SJSA1 (cell line): ENCODE results near the gene SAG. TPM values are rescaled to one million over a fixed set of nuclear protein-coding genes. Genes with fewer than 3 reads are reported as not detected.

ENCODE experiments used
- DNase-seq, 2 experiments: peaks; one replicate each; pipeline ENCODE4 v3.0.0-alpha.2; 2015 to 2020; ENCODE audit warnings: low spot score in 2 of 2, low read depth in 1 of 2
- H3K27ac ChIP-seq: fragments of 250-450 bp; sonication (Bioruptor Pico); 2 replicates; pipeline ENCODE4 v1.5.1; 2020; ENCODE audit warnings: mild to moderate bottlenecking, moderate library complexity
- H3K27me3 ChIP-seq: fragments of 250-450 bp; sonication (Bioruptor Pico); replicated peaks from 2 replicates; pipeline ENCODE4 v1.5.1; 2020; ENCODE audit warnings: mild to moderate bottlenecking, moderate library complexity
- H3K36me3 ChIP-seq: fragments of 250-450 bp; sonication (Bioruptor Pico); 2 replicates; pipeline ENCODE4 v1.5.1; 2020; ENCODE audit warnings: mild to moderate bottlenecking
- H3K4me1 ChIP-seq: fragments of 250-450 bp; sonication (Bioruptor Pico); replicated peaks from 2 replicates; pipeline ENCODE4 v1.6.1; 2021; ENCODE audit warnings: mild to moderate bottlenecking
- H3K4me3 ChIP-seq: fragments of 250-450 bp; sonication (Bioruptor Pico); 2 replicates; pipeline ENCODE4 v1.5.1; 2020; ENCODE audit warnings: mild to moderate bottlenecking
- H3K9me3 ChIP-seq: fragments of 250-450 bp; sonication (Bioruptor Pico); replicated peaks from 2 replicates; pipeline ENCODE4 v1.5.1; 2020; ENCODE audit warnings: mild to moderate bottlenecking
- total RNA-seq: library from RNA; depleted of rRNA; stranded (reverse); fragments of >200 nt; shearing (Covaris generic); gene quantifications from 2 replicates; pipeline ENCODE4 v1.2.3, GENCODE V29; 2014; rRNA removed

The SAG gene
- total RNA-seq: not detected in 2 replicates

DNA sequence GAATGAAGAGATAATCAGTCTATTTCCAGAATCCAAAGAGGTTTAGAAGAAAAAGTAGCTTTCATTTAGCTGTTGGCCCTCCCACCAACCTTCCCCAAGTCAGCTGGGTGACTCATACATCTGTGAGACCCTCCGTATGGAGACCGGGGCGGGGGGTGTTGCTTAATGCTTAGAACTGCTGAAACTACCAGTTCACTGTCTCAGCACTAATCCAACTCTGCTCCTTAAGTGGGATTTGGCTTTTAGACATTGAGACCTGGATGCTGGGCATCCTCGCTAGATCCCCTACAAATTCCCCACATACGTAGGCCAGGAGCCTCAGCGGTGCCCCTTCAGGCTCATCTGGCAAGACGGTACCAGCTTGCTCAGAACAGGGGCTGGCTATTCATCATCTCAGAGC is at the start of gene SAG:
Gene SAG, plus strand, starts transcription at position 252 of the 400 bp plus-strand sequence. CDS start 1,374 bp downstream, outside the sequence.
- DNase-seq: no peak
- no peaks in the 10 kb centered on the region for H3K36me3 ChIP-seq
- H3K4me3 ChIP-seq: no peak within 1 kb of the TSS
- no peaks in the 10 kb centered on the region for H3K9me3 ChIP-seq
- no peaks in the 10 kb centered on the region for H3K27me3 ChIP-seq
- no peak within 1 kb of the TSS for H3K27ac ChIP-seq
- no peaks in the 10 kb centered on the region for H3K4me1 ChIP-seq

DNA sequence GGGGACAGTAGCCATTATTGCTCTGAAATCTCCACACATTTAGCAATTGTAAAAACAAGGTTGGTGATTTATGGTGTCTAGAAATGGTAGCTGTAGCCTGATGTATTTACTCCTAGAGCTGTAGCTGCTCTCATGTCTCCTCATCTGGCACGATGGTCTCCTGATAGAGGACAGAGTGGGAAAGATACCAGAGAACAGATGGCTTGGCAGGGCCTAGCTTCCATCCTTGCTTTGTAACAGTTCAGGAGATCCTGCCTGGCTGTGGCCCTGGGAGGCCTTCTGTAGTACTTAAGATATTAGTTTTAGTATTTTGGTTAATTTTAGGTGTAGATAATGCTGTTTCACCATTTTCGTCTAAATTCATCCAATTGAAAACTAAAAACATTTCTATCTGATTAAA is 49.4 kb upstream of the SAG start:
- Histone ChIP-seq H3K36me3 (peaks cover 95% of the 10 kb centered on the region), H3K27me3 (no peaks in the 10 kb centered on the region), H3K4me1 (peaks cover 30% of the 10 kb centered on the region), H3K9me3 (no peaks in the 10 kb centered on the region), H3K4me3 (no peak overlapping the region), H3K27ac (no peak overlapping the region)
- DNase-seq: no peak

DNA sequence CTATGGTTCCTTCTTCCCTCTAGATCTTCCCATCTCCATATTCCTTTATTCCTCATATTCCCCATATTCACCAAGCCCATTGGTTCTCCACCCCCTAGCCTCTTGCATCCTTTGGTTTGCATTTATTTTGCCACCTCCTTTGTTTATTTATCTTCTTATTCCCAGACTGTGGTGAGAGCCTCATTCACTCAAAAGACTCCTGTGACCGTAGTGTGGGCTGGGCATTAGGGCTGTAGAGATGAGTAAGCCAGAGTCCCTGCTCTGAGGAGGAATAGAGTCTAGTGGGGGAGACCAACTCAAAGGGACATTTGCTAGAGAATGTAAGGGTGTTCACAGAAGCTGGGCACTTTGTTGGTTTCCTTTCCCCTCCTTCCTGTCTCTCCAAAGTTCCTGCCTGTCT is 47.9 kb upstream of the SAG start:
- H3K36me3 ChIP-seq: peaks cover 97% of the 10 kb centered on the region
- H3K4me3 ChIP-seq: no peak overlapping the region
- peaks cover 21% of the 10 kb centered on the region for H3K4me1 ChIP-seq
- H3K27me3 ChIP-seq: no peaks in the 10 kb centered on the region
- DNase-seq: peak; percentile 80 to 82
- H3K9me3 ChIP-seq: no peaks in the 10 kb centered on the region
- H3K27ac ChIP-seq: peak overlapping the region; percentile 22

DNA sequence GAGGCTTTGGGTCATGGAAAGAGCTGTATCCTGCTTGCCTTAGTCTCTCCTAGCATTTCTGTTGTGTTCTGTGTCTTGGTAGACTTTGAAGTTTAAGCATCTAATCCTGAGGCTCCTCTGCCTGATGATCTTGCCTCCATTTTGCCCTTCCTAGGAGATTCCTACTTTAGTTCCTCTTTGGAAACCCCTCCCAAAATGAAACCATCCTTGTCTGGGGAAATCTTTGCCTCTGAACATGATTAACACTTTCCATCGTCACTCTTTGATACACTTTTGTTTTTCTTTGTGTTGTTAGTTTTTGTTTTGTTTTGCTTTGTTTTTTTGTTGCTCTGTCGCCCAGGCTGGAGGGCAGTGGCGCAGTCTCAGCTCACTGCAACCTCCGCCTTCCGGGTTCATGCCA is 47.0 kb upstream of the SAG start:
- no peak for DNase-seq
- peaks cover 98% of the 10 kb centered on the region for H3K36me3 ChIP-seq
- peaks cover 21% of the 10 kb centered on the region for H3K4me1 ChIP-seq
- no peak overlapping the region for H3K27ac ChIP-seq
- no peaks in the 10 kb centered on the region for H3K27me3 ChIP-seq
- H3K9me3 ChIP-seq: no peaks in the 10 kb centered on the region
- no peak overlapping the region for H3K4me3 ChIP-seq

DNA sequence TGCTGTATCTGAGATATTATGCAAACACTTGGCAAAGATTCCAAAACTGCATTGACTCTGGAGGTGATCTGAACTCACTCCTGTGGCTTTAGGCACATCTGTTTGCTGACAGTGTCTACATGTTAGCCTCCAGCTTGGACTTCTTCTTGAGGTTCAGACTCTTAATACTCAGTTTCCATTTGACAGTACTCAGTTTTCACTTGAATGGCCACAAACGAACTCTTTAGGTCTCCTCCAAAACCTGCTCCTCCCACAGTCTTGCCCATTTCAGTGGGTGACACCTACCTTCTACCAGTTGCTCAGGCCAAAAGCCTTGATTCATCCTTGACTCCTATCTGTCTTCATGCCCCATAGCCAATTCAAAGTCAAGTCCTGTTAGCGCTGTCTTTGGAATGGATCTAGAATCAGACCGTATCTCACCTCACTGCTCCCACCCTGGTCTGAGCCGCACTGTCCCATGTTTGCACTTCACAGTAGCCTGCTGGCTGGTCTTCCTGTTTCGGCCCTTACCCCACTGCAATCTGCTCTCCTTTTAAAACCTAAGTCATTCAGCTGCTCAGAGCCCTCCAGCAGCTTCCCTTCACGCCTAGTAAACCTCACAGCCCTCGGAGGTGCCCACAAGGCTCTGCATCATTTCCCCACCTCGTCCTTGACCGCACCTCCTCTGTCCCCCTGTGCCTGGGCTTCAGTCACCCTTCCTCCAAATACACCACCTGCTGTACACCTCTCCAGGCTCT is 45.6 kb upstream of the SAG start:
- no peak for DNase-seq
- Histone ChIP-seq H3K9me3 (no peaks in the 10 kb centered on the region), H3K4me1 (peaks cover 21% of the 10 kb centered on the region), H3K27me3 (0 out of 2 replicates have a peak, but pooled peaks cover 2% of the 10 kb centered on the region), H3K27ac (no peak overlapping the region), H3K36me3 (peaks cover 98% of the 10 kb centered on the region), H3K4me3 (no peak overlapping the region)

DNA sequence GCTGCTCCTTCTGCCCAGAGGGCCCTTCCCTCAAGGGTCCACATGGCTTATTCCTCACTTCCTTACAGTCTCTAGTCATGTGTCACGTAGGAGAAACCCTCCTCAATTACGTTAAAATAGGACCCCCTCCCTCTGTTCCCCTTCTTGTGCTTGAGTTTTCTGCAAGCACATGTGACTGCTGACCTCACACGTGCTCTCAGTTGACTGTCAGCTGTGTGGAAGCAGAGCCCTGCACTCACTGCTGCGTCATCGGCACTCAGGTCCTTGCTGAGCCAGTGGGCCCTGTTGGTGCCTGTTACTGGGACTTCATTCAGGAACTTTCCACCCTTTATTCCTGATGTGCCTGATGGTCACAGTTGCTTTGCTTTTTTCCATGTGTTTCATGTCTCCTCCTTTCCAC is 45.1 kb upstream of the SAG start:
- H3K36me3 ChIP-seq: peaks cover 98% of the 10 kb centered on the region

DNA sequence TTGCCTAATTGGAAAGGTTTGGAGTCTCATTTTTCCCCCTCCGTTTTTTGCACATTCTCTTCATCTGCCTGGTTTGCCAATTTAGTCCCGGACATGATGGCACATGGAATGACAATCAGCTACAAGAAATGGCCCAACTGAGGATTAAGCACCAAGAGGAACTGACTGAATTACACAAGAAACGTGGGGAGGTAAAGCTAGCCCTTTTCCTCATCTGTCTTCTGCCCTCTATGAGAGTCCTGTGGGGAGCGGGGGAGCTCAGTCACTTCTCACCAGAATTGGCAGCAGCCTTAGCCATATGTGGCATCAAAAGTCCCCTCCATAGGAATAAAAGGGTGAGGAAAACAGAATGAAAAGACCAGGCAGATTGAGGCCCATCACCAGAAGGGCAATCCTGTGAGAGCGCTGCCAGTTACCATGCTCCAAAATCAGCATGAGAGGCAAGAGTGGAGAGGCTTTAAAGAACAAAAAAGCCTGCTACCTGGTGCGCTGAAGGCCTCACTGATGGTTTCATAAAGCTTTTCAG is 44.5 kb upstream of the SAG start:
- Histone ChIP-seq H3K4me1 (peaks cover 21% of the 10 kb centered on the region), H3K4me3 (no peak overlapping the region), H3K27me3 (0 out of 2 replicates have a peak, but pooled peaks cover 2% of the 10 kb centered on the region), H3K36me3 (peaks cover 100% of the 10 kb centered on the region), H3K27ac (no peak overlapping the region), H3K9me3 (no peaks in the 10 kb centered on the region)
- DNase-seq: no peak

More for the DNA sequence above, 45.1 kb upstream of the SAG start:
- Histone ChIP-seq H3K27me3 (0 out of 2 replicates have a peak, but pooled peaks cover 2% of the 10 kb centered on the region), H3K4me1 (peaks cover 21% of the 10 kb centered on the region), H3K27ac (no peak overlapping the region), H3K9me3 (no peaks in the 10 kb centered on the region), H3K4me3 (no peak overlapping the region)
- DNase-seq: no peak

DNA sequence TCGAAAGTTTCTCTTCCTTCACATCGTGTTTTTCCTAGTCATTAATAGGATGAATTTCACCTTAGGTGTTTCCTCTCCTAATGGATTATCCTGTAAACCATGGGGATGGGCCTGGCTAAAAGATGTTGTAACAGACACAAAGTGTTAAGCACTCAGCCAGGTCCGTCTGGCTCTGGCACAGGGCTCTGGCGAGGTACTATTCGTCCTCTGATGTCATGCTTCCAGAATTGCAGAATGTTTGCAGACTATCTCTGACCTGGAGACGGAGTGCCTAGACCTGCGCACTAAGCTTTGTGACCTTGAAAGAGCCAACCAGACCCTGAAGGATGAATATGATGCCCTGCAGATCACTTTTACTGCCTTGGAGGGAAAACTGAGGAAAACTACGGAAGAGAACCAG is 42.9 kb upstream of the SAG start:
- Histone ChIP-seq H3K9me3 (no peaks in the 10 kb centered on the region), H3K27me3 (0 out of 2 replicates have a peak, but pooled peaks cover 2% of the 10 kb centered on the region), H3K4me1 (peaks cover 8% of the 10 kb centered on the region), H3K36me3 (peaks cover 100% of the 10 kb centered on the region), H3K27ac (no peak overlapping the region), H3K4me3 (no peak overlapping the region)
- no peak for DNase-seq

DNA sequence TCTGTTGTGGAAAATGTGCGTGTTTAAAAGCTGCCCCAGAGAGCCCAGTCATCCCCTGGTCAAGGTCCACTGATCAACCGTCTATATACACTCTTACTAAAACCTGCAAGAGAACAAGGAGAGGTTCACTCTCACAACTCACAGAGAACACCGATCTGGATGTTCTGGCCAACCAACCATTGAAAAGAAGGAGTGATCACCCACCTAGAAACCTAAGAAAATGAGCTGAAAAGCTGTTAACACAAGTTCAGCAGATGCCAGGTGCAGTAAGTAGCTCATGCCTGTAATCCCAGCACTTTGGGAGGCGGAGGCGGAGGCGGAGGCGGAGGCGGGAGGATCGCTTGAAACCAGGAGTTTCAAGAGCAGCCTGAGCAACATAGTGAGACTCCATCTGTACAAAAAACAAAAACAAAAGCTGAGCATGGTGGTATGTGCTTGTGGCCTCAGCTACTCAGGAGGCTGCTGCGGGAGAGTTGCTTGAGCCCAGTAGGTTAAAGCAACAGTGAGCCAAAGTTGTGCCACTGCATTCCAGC is 41.7 kb upstream of the SAG start:
- Histone ChIP-seq H3K36me3 (peaks cover 100% of the 10 kb centered on the region), H3K27me3 (0 out of 2 replicates have a peak, but pooled peaks cover 2% of the 10 kb centered on the region), H3K4me1 (no peaks in the 10 kb centered on the region), H3K9me3 (no peaks in the 10 kb centered on the region), H3K27ac (no peak overlapping the region), H3K4me3 (no peak overlapping the region)
- no peak for DNase-seq

DNA sequence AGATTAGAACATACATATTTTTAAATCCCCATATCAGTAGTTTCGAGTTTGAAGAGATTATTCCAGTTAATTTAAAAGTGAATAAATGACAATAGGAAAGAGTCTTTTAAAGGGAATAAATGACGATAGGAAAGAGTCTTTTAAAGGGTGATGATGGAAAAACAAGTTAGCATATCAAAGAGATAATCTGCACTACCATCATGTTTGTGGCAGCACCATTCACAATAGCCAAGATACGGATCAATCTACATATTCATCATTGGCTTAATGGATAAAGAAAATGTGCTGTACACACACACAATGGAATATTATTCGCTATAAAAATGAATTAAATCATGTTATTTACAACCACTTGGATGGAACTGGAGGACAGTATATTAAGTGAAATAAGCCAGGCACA is 41.1 kb upstream of the SAG start:
- no peaks in the 10 kb centered on the region for H3K9me3 ChIP-seq
- H3K27ac ChIP-seq: no peak overlapping the region
- H3K4me3 ChIP-seq: no peak overlapping the region
- no peaks in the 10 kb centered on the region for H3K4me1 ChIP-seq
- peaks cover 100% of the 10 kb centered on the region for H3K36me3 ChIP-seq
- H3K27me3 ChIP-seq: 0 out of 2 replicates have a peak, but pooled peaks cover 2% of the 10 kb centered on the region
- no peak for DNase-seq

DNA sequence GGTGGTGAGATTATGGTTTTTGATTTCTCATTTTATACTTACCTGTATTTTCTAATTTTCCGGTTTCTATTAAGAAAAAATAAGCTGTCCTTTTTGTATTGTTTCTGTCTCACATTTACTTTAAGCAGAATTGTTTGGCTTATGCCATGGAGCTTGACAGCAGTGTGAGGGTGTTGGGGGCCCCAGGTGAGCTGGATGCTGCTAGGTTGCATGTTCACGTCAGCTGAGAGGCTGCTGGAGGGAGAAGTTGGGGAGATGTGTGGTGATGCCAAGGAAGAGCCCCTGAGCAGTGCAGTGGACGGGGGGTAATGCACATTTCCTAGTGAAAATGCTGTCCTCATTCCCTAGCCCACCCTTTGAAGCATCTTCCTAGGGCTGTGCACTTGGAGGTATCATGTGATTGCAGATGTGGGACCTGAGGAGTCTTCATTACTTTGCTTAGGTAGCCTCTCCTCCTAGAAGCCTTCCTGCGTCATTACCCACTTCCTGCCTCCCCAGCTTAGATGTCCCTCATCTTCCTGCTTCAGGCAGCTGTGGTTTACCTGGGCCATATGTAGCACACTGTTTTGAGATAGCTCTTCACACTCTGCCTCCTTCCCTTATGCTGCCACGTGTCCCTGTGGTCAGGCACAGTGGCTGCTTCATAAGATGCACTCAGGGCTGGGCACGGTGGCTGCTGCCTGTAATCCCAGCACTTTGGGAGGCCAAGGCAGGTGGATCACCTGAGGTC is 39.9 kb upstream of the SAG start:
- no peak for DNase-seq
- Histone ChIP-seq H3K9me3 (no peaks in the 10 kb centered on the region), H3K27me3 (0 out of 2 replicates have a peak, but pooled peaks cover 2% of the 10 kb centered on the region), H3K36me3 (peaks cover 100% of the 10 kb centered on the region), H3K4me1 (no peaks in the 10 kb centered on the region), H3K4me3 (no peak overlapping the region), H3K27ac (no peak overlapping the region)

DNA sequence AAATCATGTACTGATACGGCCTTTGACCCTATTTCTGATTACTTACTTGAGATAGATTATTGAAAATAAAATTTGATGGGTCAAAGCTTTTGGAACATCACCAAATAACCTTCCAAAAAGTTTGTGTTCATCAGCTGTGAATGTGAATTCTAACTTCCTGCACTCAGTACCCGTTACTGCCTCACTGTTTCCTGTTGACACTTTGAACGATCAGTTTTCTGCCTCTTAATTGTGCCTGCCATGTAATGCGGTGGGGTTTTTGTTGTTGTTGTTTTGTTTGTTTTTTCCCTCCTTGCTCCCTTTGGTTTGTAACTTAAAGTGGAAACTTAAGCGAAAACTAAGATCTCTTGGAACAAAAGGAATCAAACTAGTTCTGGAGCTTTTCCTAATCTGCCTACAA is 37.2 kb upstream of the SAG start:
- DNase-seq: no peak
- no peak overlapping the region for H3K4me3 ChIP-seq
- no peaks in the 10 kb centered on the region for H3K9me3 ChIP-seq
- H3K27ac ChIP-seq: no peak overlapping the region
- H3K36me3 ChIP-seq: peaks cover 100% of the 10 kb centered on the region
- H3K27me3 ChIP-seq: 0 out of 2 replicates have a peak, but pooled peaks cover 2% of the 10 kb centered on the region
- H3K4me1 ChIP-seq: no peaks in the 10 kb centered on the region

DNA sequence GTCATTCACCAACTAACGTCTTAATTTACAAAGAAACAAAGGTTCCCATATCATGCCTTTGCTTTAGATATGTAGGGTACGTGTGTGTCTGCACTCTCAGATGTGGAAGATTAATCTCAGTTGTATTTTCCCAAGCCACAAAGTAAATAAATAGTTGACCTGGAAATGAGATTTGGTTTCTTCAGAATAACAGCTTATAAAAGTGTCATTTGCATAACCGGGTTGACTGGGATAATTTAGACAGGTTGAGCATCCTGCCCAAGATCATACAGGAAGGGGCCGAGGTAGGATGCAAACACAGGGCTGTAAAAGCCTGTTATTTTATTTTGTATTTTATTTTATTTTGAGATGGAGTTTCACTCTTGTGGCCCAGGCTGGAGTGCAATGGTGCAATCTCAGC is 36.7 kb upstream of the SAG start:
- Histone ChIP-seq H3K27ac (no peak overlapping the region), H3K4me1 (no peaks in the 10 kb centered on the region), H3K36me3 (peaks cover 100% of the 10 kb centered on the region), H3K9me3 (no peaks in the 10 kb centered on the region), H3K4me3 (no peak overlapping the region), H3K27me3 (0 out of 2 replicates have a peak, but pooled peaks cover 2% of the 10 kb centered on the region)
- DNase-seq: no peak

DNA sequence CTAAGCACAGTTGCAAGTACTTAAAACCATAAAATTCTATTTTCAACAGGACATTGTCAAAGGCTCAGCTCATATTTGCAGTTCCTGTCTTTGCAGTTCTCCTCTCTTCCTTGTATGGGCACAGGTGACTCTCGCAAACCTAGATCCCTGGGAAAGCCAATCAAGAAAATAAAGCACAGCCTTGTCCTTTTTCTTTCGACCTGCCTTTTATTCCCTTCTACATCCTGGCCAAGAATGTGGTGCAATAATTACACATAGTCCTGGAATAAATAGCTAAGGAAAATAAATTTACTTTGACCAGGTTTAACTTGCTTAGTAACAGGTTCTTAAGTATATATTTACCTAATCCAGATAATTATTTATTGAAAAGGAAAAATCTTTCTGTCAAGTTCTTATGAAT is 35.9 kb upstream of the SAG start:
- Histone ChIP-seq H3K9me3 (no peaks in the 10 kb centered on the region), H3K4me3 (no peak overlapping the region), H3K27me3 (0 out of 2 replicates have a peak, but pooled peaks cover under 1% of the 10 kb centered on the region), H3K4me1 (no peaks in the 10 kb centered on the region), H3K27ac (no peak overlapping the region), H3K36me3 (peaks cover 100% of the 10 kb centered on the region)
- DNase-seq: no peak
